OCI-LY7 (cell line): ENCODE data around the gene OR4D2.
A peak's percentile ranks its signal among the peaks of the same experiment; 100 is the strongest.

Experiments
- EZH2phosphoT487 ChIP-seq: fragments of 200-600 bp; sonication (generic); IDR thresholded peaks from 2 replicates; pipeline ENCODE4 v1.6.1; 2018; ENCODE audit warnings: low read depth, borderline replicate concordance, mild to moderate bottlenecking, mixed run types, antibody characterized with exemption, low read length, moderate library complexity, mixed read lengths
- TF ChIP-seq, protein P1 (sequence below): fragments of 200-600 bp; sonication (generic); conservative IDR thresholded peaks from 2 replicates; pipeline ENCODE4 v1.5.1; 2014; ENCODE audit warnings: mild to moderate bottlenecking, antibody characterized with exemption, low read length, moderate library complexity, mixed read lengths

GRCh38 chr17:58200024-58200633, 33.3 kb downstream of the OR4D2 start:
- TF ChIP-seq, protein P1, sequence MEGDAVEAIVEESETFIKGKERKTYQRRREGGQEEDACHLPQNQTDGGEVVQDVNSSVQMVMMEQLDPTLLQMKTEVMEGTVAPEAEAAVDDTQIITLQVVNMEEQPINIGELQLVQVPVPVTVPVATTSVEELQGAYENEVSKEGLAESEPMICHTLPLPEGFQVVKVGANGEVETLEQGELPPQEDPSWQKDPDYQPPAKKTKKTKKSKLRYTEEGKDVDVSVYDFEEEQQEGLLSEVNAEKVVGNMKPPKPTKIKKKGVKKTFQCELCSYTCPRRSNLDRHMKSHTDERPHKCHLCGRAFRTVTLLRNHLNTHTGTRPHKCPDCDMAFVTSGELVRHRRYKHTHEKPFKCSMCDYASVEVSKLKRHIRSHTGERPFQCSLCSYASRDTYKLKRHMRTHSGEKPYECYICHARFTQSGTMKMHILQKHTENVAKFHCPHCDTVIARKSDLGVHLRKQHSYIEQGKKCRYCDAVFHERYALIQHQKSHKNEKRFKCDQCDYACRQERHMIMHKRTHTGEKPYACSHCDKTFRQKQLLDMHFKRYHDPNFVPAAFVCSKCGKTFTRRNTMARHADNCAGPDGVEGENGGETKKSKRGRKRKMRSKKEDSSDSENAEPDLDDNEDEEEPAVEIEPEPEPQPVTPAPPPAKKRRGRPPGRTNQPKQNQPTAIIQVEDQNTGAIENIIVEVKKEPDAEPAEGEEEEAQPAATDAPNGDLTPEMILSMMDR: peak; percentile 80
- no peak for TF ChIP-seq EZH2phosphoT487
